NCI-H146 (cell line): ENCODE data around the gene ENOX2.
A peak's percentile ranks its signal among the peaks of the same experiment; 100 is the strongest.

Experiments
- DNase-seq: peaks from one replicate; lab custom pipeline; 2025; lab: John Stamatoyannopoulos, UW

ENOX2 gene

GRCh38 chrX:130625386-130625785 is 277.6 kb downstream of the ENOX2 start:
- DNase-seq = no peak

- DNase-seq = peak; percentile 0
These were observed 279.5 kb downstream of the ENOX2 start for GRCh38 chrX:130623518-130623917.

GRCh38 chrX:130615941-130616340 is 287.1 kb downstream of the ENOX2 start:
- no peak for DNase-seq

- DNase-seq = no peak
These were observed 295.6 kb downstream of the ENOX2 start for GRCh38 chrX:130607431-130607830.

- DNase-seq = no peak
These were observed 296.6 kb downstream of the ENOX2 start for GRCh38 chrX:130606425-130606824.

GRCh38 chrX:130604882-130605281 is 298.1 kb downstream of the ENOX2 start:
- no peak for DNase-seq

- no peak for DNase-seq
These were observed 308.5 kb downstream of the ENOX2 start for GRCh38 chrX:130594453-130594916.

GRCh38 chrX:130593911-130594310 is 309.1 kb downstream of the ENOX2 start:
- DNase-seq = no peak

GRCh38 chrX:130592204-130592603 is 310.8 kb downstream of the ENOX2 start:
- DNase-seq = no peak

GRCh38 chrX:130578906-130579305 is 324.1 kb downstream of the ENOX2 start:
- no peak for DNase-seq

- no peak for DNase-seq
These were observed 325.6 kb downstream of the ENOX2 start for GRCh38 chrX:130577431-130577830.

- DNase-seq = peak; percentile 6
These were observed 327.1 kb downstream of the ENOX2 start for GRCh38 chrX:130575831-130576389.
